GM18870 (cell line): ENCODE data around the gene SCN7A.

ENCODE experiments used
- ATAC-seq: cut with Tn5 transposase; IDR thresholded peaks from one replicate; pipeline ENCODE4 v1.9.1; 2021; ENCODE audit warnings: moderate library complexity; ENCODE audit not compliant: unreplicated experiment

SCN7A gene

DNA sequence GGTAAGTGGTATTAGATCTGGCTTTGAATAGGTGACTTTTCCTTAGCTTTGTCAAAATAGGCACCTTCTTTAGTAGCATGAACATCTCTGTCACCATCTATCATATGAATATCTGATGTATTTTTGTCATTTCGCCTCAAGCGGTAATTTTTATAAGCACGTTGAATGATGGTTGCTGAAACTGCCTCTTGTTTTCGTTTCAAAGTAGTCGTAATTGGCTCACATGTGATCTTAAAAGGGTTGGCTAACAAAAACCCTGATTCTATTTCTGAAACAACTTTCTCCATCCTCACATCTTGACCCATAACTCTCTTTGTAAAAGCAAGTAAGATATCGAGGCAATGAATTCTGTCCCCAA lies 88.5 kb downstream of the SCN7A start:
- ATAC-seq = no peak

DNA sequence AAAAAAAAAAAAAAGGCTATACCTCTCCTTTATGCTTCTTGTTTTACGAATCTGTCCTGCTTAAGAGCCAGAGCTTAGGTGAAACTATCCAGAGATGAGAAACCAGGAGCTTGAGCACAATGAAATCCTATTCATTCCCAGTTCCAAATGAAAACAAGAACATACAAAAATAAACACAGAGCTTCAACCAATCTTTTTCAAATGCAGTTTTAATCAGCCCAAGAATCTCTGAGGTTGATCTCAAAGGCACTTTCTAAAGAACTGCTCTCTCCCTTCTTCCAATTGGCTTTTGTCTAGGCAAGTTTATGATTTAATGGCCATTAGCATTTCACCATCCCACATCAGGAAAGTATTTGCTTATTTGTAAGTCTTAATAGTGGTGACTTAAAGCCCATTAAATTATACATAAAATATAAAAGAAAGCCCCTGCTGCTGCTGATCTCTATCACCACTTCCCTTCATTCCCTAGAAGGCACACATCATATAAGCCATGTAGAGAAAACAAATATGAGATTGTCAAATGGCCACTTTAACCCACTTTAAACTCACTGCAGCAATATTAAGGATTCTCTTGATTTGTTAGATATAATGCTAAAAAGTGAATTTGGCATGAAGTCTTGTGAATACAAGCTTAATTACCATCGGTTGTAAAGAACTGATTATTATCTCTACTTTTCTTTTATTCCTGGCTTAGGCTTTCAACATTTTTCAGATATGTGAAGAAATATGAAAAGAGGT lies 89.0 kb downstream of the SCN7A start:
- no peak for ATAC-seq

GRCh38 chr2:166394245-166394644 lies 99.8 kb downstream of the SCN7A start:
- ATAC-seq = no peak

- no peak for ATAC-seq
Measured at GRCh38 chr2:166393008-166393407, 101.0 kb downstream of the SCN7A start.

GRCh38 chr2:166388481-166389070 lies 105.5 kb downstream of the SCN7A start:
- ATAC-seq = no peak

DNA sequence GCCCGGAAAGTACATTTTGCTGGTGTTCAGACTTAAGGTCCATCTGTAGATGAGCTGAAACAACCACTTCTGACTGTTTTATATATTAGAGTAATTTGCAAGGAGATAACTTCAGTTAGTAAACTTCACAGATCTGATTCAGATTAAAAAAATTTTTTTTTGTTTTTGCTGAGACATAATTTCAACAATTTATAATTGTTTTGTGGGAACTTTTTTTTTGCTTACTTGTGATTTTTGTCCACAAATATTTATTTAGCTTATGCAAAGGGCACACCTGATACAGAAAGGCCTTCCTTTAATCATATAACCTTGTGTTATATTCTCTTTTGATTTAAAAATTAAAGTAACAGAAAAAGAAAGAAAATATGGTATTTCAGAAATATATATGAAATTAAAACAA lies 108.7 kb downstream of the SCN7A start:
- no peak for ATAC-seq

GRCh38 chr2:166384774-166385173 lies 109.3 kb downstream of the SCN7A start:
- ATAC-seq = no peak

- ATAC-seq = no peak
Measured at GRCh38 chr2:166382448-166382847, 111.6 kb downstream of the SCN7A start.

DNA sequence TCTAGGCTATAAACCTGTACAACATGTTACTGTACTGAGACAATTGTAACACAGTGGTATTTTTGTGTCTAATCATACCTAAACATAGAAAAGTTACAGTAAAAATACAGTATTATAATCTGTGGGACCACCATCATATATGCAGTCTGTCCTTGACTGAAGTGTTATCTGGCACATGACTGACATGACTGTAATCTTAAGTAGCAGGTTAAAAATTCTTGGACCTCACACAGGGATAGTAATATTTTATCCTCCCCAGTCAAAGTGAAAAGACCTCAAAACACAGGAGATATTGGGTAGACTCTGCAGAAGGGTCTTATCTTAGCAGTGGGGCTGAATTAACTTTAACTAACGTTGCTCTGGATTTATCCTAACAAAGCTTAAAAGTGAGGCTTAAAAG lies 113.4 kb downstream of the SCN7A start:
- no peak for ATAC-seq

- no peak for ATAC-seq
Measured at GRCh38 chr2:166376873-166377272, 117.2 kb downstream of the SCN7A start.

DNA sequence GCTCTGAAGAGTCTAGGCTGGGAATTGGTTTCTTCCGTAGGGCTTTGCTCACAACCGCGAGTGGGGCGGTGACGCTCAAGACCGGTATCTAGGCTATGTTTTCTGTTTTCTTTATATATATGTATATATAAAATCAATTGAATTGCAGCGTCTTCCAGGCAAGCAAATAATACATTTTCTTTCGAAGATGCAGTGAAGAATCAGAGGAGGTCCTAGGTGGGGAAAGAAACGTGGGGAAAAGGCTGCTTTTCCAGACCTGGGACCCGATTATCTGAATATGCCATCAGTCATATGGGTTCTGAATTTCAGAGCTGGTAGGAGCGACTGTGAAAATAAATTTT lies 117.6 kb downstream of the SCN7A start:
- no peak for ATAC-seq

- ATAC-seq = no peak
Measured at GRCh38 chr2:166375736-166376487, 118.1 kb downstream of the SCN7A start, which contains the start of gene SCN9A. Gene SCN9A, minus strand, starts transcription at chr2:166375944. Its CDS starts 64,188 bp downstream, at chr2:166311756.

DNA sequence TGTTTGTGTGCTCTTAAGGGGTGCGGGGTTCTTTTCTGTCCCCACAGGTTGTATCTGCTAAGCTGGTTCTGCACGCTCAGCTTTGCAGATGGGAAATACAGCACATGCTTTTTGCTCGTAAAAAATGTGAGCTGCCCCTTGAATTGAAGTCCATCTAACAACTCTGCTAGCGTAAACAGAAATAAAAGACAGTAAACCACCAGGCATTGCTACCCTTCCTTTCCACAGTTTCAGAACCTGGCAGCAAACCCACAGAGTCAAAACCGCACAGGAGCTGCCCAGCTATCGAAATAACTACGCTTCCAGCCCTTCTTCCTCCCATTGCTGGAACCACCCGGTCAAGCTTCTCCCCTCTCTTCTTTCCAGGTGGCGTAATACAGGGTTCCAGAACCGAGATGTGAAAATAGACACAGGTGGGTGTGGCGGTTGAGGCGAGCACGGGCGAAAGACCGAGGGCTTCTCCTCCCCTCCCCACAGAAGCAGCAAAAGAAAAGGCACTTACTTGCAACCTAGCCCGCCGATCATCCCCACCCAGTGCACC lies 118.8 kb downstream of the SCN7A start:
- ATAC-seq = no peak

GRCh38 chr2:166373951-166374350 lies 120.1 kb downstream of the SCN7A start:
- no peak for ATAC-seq

- ATAC-seq = no peak
Measured at GRCh38 chr2:166373539-166373938, 120.5 kb downstream of the SCN7A start.

DNA sequence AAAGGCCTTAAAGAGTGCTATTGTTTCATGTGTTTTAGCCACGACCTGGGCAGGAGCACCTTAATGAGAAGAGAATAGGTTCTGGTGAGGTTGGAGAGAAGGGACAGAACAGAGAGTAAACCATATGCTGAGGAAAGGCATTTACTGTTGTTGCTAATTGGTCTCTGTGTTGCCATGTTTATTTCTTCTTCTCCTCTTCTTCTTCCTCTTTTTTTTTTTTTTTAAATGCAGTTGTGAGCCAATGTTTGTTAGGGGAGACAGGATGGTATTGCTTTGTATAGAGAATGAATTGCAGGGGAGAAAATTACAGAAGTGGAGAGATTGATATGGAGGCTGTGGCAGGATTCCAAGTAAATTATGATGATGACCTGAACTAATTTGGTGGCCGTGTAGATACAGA lies 120.9 kb downstream of the SCN7A start:
- no peak for ATAC-seq

- ATAC-seq = no peak
Measured at GRCh38 chr2:166372046-166372445, 122.0 kb downstream of the SCN7A start.

GRCh38 chr2:166365803-166366420 lies 128.1 kb downstream of the SCN7A start:
- no peak for ATAC-seq

DNA sequence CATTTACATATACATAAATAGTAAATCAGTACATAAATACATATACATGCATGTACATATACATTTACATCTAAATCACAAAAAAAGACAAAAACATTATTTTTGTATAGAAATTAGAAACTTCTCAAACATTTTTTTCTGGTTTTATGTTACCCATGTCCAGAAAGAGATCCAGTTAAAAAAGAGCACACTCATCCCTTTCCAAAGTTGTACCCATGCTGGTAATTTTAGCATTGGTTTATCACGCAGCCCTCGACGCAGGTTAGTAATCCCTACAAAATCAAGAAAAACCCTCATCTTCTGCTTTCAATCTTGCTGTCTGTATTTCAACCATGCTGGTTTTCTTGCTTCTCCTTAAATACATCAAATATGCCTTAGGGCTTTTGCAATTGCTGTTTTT lies 128.8 kb downstream of the SCN7A start:
- ATAC-seq = no peak

- ATAC-seq = no peak
Measured at GRCh38 chr2:166364476-166365161, 129.4 kb downstream of the SCN7A start.
